ENCODE data around the gene ZDHHC11B.
"Not testable (repeated sequence)": the region's sequence is repeated elsewhere in the genome, so short reads cannot be mapped to it uniquely, and the experiment has no call there.

The ZDHHC11B gene

DNA sequence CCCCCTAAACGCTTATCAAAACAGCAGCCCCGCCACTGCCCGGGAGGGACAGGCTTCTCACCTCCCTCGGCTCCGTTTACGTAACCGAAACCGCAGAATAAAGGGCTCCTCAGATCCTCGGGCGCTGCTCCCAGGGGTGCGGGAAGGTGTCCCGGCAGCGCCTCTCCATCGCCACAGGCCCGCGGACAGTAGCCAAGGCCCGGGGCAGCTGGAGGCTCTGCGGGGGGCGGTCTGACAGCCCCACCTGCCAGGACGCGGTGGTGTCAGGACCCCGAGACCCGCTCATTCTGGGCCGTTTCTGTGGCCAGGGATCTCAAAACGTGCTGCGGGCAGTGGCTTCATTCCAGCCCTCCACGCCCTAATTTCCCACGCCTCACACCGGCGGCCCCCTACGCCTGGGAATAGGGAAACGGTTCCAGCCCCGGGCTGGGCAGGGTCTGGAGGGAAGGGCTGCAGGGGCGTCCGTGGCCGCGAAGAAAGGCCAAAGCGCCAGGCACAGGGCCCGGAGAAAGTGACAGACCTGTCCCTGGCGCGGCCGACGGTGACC, 575 bp downstream of the ZDHHC11B start:
- not testable (repeated sequence) for DNase-seq

DNA sequence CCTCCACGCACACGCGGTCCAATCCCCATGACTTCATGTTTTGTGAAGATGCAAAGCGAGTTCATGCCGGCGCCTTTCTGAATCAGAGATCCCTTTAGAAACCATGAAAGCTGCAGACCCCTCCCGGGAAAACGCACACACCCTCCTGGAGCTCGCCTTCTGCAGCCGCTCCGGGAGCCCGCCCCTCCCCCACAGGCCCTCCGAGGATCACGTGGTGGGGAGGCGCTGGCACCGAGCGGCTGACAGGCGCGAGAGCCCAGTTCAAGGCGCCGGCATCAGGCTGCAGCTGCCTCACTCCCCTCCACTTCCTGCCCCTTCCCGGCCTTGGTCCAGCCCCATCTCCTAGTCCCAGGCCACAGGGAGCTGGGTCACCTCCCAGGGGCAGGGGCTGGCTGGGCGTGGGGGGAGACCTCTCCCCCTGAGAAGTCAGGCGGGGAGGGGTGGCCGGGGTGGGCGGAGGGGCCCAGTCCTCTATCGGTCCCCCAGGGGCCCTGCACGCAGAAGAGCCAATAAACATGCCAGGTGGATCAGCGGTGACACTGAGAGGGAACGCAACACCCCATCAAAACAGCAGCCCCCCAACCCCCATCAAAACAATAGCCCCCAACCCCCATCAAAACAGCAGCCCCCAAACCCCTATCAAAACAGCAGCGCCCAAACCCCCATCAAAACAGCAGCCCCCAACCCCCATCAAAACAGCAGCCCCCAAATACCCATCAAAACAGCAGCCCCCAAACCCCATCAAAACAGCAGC, 1.3 kb downstream of the ZDHHC11B start:
- DNase-seq = not testable (repeated sequence)

DNA sequence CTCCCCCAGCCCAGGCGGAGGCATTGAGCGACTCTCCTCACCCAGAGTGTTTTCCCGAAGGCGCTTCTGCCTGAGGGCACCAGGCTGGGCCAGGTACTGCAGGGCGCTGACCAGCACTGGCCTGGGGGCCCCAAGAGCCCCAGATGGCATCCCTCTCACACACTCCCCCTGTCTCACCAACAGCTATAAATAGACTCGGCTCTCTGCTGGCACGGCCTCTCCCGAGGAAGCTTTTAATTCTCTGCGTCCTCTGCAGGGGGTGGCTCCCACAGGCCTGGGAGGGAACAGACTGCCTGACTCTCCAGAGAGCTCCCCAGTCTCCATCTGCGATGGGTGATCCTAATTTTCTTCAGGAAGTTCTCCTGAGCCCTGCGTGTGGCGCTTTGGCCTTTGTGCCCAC, 2.2 kb downstream of the ZDHHC11B start:
- not testable (repeated sequence) for DNase-seq

DNA sequence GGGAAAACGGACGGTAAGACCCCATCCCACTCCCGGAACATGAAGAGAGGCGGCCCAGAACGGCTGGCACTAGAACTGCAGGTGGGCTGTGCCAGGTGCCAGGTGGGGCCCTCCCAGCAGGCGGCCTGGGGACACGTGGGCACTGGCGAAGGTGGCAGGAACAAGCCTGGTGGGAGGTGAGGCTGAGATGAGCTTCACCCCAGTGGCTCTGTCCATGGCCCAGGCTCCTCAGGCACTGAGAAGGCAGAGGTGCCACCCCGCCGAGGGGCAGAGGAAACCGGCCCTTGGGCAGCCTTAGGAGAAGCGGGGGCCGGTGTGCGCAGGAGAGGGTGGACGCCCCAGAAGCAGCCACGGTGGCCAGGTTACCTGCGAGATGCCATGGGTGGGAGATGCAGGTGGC, 4.0 kb downstream of the ZDHHC11B start:
- DNase-seq = not testable (repeated sequence)

DNA sequence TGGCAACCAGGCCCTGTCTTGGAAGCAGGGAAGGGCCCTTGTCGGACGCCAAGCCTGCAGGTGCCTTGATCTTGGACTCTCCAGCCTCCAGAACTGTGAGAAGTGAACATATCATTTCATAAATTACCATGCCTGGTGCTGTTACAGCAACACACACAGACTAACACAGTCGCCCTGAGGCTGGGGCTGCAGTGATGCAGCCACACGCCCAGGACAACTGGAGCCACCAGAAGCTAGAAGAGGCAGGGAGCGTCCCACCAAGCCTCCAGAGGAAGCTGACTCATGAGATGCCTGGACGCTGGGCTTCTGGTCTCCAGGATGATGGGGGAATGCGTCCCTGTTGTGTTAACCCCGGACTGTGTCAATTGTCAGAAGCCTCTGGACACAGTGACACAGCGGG, 5.6 kb downstream of the ZDHHC11B start:
- not testable (repeated sequence) for DNase-seq

DNA sequence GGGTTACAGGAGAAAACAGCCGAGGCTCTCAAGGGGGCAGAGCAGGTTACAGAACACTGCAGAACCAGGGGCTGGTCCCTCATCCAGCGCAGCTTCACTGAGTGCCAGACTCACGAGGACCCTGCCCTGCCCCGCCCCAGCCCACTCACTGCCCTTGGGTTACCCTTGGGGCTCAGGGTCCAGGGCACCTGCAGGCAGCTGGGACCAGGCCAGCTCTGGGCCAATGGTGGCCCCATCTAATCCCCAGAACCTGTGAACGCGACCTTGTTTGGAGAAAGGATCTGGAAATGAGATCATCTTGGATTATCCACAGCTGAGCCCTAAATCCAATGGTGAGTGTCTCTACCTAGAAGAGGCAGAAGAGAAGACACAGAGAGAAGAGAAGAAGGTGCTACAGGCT, 6.1 kb downstream of the ZDHHC11B start:
- not testable (repeated sequence) for DNase-seq

DNA sequence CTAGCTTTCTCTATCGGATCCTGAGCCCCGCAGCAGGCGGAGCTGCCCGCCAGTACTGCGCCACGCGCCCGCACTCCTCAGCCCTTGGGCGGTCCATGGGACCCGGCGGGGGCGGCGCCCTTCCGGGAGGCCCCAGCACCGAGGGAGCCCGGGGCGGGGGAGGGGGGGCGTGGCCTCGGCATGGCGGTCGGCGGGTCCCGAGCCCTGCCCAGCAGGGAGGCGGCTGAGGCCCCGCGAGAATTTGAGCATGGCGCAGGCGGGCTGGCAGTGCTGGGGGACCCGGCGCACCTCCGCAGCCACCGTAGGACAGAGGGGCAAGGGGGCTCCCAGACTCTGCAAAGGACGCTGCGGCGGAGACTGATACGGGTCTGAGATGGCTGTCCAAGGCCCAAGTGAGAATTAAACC, 6.8 kb downstream of the ZDHHC11B start:
- no peak for DNase-seq

DNA sequence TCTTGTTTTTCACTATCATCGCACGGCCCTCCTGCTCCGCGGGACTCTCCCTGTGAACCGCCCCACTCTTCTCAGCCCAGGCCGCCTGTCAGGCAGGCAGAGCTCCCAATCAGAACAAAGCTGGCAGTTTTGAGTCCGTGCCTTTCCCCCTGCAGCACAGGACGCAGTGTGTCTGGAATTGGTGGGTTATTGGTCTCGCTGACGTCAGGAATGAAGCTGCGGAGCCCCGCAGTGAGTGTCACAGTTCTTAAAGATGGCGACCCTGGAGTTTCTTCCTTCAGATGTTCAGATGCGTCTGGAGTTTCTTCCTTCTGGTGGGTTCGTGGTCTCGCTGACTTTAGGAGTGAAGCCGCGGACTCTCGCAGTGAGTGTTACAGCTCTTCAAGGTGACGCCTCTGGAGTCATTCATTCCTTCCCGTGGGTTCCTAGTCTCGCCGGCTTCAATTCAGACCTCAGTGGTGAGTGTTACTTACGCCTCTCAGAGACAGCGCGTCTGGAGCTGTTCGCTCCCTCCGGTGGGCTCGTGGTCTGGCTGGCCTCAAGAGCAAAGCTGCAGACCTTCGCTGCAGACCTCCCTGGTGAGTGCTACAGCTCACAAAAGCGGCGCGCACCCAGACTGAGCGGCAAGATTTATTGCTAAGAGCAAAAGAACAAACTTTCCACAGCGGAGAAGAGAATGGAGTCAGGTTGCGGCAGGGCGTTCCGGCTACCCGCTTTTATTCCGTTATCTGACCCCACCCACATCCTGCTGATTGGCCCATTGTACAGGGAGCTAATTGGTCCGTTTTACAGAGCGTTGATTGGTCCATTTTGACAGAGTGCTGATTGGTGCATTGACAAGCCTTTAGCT, 7.4 kb downstream of the ZDHHC11B start:
- no peak for DNase-seq

DNA sequence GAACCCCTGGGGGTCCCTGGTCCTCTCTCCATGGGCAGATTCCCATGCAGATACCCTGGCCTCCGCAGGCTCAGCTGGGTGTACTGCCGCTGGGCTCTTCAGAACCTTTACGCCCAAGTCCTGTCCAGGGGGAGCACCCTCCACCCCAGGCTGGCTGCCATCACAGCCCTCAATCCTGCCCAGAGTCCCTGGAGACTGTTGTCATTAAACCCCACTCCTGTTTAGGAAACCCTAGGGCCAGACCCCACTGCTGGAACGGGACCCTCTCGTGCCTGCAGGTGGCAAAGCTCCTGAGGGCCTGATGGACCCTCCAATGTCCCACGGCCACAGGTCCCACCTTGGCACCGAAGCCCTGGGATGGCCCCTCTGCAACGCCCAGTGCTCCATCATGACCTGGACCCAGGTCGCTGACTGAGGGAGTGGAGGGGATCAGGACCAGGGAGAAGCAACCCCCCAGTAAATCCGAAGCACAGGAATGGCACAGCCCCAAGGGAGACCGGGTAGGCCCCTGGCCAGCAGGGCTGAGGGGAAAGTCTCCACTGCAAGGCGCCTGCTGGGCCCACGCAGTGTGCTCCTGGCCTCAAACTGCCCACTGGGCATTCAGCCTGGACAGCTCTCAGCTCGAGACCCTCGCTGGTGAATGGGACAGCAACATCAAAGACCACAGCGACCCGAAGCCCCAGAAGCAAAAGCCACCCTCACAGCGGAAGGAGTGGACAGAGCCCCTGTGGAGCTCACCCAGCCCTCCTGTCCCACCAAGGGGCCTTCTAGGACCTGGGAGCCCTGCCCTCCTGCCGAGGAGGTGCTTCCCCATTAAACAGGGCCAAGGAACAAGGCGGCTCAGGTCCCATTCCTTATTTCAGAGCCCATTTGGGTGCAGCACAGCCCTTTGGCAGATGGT, 8.3 kb downstream of the ZDHHC11B start:
- no peak for DNase-seq

DNA sequence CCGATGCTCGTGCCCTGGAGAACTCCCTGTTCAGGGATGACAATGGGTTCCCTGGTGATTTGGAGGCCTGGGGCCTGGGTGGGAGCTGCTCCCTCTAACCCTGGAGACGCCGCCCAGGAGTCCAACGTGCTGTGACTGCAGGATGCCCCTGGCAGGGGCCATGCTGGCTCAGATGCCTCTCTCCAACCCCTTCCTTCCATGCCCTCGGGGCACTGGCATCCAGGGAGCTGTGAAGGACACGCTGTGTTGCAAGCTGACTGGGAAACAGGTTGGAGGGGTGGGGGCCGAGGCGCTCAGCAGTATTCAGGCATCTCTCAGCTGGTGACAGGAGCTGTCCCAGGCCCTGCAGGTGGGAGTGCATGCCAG, 9.0 kb downstream of the ZDHHC11B start:
- not testable (repeated sequence) for DNase-seq

DNA sequence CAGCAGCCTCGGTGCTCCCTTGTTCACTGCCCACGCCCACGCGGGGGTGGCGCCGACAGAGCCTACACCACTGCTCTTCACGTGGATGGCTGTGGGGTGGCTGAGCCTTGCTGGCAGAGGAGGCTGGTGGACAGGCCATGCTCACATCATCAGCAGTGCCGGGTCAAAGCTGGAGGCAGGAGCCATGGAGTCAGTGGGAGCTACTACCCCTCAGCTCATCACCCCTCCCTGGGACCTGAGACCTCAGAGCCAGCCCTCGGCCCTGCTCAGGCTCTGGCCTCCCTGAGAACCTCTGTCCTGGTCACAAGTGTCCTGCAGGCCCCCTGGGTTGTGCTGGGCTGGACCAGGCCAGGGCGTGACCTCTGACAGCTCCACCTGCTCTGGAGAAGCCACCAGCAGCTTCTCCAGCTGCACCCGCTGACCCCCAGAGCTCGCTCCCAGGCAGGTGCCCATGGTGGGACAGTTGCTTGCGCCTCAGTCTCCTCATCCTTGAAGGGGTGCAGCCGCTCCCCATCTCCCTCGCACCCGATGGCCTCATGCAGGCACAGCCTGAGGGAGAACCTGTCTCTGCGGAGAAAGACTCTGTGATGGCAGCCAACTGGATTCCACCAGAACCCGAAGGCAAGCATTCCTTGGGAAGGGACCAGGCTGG, 9.5 kb downstream of the ZDHHC11B start:
- not testable (repeated sequence) for DNase-seq

DNA sequence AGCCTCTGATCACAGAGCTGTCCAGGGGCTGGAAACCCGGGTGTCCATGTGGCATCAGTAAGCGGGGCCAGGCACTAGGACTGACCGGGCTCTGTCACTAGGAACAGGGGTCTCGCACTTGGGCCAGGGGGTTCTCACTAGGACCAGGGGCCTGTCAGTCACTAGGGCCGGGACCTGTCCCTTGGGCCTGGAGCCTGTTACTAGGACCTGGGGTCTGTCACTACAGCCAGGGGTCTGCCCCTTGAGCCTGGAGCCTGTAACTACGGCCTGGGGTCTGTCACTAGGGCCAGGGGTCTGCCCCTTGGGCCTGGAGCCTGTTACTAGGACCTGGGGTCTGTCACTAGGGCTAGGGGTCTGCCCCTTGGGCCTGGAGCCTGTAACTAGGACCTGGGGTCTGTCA, 10.2 kb downstream of the ZDHHC11B start:
- not testable (repeated sequence) for DNase-seq

DNA sequence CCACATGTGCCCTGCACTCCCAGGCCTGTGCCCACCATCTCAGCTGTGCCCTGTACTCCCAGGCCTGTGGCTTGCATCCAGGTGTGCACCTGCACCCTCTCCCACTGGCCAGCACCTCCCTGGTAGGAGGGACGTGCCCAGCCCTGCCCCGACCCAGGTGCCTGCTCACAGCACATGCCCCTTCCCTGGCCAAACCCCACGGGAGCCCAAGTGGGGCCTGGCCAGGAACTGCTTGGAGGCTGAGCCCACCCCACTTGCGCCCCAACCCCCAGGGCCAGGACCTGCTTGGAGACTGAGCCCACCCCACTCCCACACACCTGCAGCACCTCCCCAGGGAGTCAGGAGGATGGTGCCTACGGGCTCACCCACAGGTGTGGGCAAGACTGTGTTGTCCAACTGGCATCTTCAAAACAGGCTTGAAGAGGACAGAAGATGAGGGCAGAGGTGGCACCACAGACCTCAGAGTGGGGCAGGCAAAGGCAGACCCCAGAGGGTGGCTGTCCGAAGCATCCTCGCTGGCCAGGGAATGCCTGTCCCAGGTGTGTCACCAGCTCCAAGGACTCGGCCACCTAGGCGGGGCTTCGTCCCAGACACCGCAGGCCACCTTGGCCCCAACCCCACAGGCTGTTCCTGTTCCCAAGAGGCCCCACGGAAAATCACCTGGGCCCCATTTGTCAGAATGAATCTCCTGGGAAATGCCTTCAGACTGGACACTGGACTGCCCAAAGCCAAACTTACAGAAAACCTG, 10.8 kb downstream of the ZDHHC11B start:
- DNase-seq = no peak

DNA sequence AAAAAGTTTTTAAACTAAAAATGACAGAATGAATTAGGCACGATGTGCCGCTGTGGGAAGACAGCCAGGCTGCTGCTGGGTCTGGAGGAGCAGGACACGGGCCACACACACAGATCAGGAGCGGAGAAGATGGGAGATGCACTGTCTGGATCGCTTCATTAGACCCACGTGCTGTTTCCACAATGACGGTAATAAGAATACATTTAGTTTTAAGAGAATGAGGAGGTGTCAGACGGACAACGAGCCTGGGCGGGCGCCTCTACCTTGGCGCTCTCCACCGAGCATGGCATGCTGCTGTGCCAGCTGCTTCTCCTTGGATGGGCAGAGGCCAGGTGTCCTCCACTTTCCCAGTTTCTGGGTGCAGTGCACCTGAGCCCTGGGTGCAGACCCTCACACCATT, 11.6 kb downstream of the ZDHHC11B start:
- not testable (repeated sequence) for DNase-seq

DNA sequence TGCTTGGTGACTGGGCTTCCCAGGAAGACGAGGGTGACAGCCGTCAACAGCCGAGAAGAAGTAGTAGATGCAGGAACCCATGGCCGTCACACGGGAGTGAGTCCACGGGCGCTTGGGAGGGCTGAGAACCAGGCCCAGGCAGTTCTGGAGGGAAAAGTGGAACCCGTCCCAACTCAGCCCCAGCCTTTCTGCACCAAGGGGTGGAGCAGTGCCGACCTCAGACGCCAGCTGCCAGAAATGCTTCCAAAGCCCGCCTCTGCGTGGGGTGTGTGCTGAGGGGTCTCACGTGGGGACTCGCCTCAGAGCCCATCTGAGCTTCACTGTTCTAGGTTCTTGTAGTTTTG, 12.0 kb downstream of the ZDHHC11B start:
- DNase-seq = not testable (repeated sequence)

DNA sequence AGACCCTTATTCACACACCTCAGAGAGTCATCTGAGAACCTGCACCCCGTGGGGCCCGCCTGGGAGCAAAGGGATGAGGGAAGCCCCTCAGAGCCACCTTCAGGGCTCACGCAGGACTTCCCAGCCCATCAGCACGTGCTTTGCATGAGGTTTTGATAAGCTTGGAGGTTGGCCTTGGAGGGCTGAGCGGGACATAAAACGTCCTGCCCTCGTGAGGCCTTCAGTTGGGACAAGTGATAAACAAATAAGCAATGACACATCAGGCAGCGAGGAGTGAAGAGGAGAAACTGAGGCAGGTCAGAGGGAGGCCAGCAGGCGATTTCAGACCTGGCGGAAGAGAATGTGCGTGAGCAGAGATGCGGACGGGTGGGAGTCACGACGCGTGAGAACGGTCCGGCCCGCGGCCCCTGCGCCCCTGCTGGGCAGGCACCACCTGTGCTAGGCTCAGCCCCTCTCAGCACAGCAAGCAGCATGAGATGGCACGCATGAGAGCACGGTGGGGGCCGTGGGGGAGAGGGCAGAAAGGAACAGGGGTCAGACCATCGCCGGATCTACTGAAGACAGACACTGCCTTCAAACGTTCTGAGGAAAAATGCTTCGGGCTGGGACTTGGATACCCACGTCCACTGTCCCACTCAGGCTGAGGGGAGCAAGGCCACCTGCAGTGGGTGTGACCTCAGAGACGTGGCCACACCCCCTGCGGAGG, 12.5 kb downstream of the ZDHHC11B start:
- DNase-seq = not testable (repeated sequence)

DNA sequence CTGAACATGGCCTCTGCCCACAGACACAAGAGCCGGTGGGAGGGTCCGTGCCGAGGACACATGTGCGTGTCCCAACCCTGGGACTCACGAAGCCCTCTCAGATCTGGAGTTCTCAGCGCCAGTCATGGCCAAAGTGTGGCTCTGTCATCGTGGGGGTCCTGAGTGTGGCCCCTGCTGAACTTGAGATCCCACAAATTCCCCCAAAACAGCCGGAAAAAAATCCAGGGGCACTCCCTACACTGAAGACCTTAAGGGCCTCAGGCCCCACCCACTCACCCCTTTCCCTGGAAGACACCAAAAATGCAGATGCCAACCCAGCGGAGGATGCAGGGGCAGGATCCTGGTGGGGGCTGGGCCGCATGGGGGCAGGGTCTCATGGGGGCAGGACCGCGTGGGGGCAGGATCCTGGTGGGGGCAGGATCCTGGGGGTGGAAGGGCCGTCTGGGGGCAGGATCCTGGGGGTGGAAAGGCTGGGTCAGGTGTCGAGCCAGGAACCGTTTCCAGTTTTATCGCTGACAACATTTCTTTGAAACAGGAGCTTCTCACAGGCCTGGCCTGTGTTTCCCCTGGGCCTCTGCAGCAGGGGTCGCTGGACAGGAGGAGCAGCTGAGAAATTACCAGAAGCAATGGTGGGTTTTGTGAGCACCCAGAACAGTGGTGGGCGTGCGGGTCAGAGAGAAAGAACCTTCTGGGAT, 13.3 kb downstream of the ZDHHC11B start:
- not testable (repeated sequence) for DNase-seq

DNA sequence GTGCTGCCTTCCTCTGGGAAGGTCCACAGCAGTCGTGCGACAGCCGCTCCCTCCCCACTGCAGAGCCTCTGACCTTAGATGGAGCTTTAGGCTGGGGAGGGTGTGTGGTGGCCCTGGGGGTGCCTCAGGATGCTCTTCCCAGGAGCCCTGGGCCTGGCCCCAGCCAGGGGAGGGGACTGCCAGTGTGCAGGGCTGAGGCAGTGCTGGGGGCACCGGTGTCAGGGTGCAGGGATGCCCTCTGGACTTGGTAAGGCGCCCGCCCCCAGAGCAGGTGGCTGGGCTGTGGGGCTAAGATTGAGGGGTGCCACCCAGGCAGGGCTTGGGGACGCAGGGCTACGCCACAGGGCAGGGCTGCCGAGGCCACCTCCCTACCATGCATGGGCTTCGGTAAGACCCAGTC, 13.9 kb downstream of the ZDHHC11B start:
- not testable (repeated sequence) for DNase-seq

DNA sequence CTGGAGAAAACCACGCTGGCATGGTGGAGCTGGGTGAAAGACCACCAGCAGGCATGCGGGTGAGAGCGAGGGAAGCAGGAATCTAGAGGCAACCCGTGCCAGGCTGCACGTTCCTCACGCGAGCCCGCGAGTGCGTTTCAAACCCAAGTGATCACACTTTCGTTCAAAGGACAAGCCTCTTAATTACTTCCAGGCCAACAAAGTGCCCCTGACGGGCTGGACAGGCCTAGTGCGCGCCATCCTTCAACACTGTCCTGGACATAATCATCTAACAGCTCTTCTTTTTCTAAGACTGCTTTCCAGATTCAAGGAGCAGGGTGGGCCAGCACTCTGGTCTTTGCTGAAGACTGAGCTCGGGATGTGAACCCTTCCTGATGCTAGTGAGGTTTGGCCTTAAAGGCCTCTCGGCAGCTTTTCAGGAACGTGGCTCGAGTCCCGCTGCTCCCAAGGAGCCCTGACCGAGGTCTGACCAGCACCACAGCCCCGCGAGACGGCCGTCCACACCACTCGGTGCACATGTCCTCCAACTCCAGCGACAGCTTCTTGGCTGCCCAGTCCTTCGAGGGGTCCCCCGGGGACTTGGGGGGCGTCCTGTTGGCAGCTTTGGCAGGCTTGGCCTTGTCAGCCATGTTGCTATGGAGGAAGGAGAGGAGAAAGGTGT, 14.9 kb downstream of the ZDHHC11B start:
- DNase-seq = not testable (repeated sequence)
